GM21576 (cell line): ENCODE data around the gene TMEFF2.
"Not testable (repeated sequence)": the region's sequence is repeated elsewhere in the genome, so short reads cannot be mapped to it uniquely, and the experiment has no call there.

Experiments
- ATAC-seq: cut with Tn5 transposase; IDR thresholded peaks from one replicate; pipeline ENCODE4 v1.9.1; 2021; ENCODE audit warnings: mild to moderate bottlenecking, moderate library complexity; ENCODE audit not compliant: unreplicated experiment

Gene TMEFF2

DNA sequence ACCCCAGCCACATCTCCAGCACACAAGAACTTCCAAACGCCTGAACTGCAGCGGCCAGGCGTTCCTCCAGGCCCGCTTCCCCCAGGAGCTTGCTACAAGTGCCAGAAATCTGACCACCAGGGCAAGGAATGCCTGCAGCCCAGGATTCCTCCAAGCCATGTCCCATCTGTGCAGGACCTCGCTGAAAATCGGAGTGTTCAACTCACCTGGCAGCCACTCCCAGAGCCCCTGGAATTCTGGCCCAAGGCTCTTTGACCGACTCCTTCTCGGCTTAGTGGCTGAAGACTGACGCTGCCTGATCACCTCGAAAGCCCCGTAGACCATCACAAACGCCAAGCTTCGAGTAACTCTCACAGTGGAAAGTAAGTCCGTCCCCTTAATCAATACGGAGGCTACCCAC lies 62.1 kb downstream of the TMEFF2 start:
- not testable (repeated sequence) for ATAC-seq

DNA sequence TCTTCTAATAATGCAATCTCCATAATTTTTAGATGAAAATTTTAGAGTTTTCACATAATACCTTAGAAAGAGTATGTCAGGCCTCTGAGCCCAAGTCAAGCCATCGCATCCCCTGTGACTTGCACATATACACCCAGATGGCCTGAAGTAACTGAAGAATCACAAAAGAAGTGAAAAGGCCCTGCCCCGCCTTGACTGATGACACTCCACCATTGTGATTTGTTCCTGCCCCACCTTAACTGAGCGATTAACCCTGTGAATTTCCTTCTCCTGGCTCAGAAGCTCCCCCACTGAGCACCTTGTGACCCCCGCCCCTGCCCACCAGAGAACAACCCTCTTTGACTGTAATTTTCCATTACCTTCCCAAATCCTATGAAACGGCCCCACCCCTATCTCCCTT lies 64.4 kb downstream of the TMEFF2 start:
- ATAC-seq, result not testable (repeated sequence)

DNA sequence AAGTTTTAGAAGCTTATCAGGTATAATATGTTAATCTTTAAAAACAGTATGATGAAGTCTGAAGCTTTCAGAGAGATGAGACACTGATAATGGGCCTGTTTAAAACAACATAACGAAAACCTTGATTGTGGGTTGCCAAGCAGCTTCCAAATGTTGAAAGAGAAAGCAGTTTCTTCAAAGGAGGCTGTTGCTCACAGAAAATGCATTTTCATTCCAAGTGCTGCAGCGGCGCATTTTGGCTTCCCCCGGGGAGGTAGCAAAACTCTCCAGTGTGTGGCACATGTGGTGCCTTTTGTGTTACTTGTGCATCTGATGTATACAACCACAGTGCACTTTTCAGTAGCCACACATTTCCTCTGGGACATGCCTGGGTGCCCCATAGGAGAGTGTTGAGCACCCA lies 66.1 kb downstream of the TMEFF2 start:
- ATAC-seq, result no peak

DNA sequence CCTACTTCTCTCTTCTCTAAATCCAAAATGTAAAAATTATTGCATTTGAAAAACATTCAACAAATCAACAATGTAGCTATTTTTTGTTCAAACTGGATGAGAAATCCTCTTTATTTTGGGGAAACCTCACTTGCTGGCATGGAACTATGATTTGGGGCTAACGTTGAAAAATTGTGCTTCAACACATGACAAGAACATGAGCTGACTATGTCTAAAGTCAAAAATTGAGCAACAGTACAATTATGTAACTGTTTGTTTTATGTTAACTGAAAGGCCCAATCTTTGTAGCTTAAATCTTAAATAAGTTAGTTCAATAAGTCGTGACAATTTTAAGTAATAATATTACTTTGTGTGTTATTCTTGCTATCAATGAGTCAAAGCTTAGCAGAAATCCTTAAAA lies 67.3 kb downstream of the TMEFF2 start:
- no peak for ATAC-seq

DNA sequence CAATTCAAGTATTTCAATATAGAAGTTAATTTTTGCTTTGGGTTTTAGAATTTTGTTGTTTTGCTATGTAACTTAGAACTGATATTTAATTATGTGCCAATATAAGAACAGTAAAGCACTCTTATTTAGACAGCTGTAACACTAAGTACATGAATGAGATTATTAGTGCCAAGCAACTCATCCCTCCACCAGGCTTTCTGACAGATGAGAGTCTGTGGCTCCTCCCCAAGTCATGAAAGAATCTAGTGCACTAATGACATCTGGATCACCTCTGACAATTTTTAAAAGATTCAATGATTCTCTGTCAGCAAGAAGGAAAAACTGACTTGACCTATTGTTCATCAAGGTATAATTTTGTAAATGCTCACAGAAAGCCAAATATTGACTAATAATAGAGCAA lies 67.8 kb downstream of the TMEFF2 start:
- ATAC-seq, result no peak

DNA sequence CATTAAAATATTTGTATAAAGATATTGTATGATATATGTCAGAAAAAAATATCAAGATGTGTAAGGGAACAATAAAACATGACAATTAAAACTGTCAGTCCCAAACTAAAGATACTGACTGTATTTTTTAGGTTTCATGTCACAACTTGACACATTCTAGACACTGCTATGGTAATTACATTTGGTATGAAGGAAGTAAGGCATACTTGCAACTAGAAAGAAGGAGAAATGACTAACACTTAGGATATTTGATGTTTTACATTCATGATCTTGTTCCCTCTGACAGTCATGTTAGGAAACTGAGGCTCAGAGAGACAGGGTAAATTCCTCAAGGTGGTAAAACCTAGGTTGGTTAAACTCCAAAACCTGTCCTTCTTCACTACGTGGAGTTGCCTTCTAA lies 68.3 kb downstream of the TMEFF2 start:
- ATAC-seq, result no peak

DNA sequence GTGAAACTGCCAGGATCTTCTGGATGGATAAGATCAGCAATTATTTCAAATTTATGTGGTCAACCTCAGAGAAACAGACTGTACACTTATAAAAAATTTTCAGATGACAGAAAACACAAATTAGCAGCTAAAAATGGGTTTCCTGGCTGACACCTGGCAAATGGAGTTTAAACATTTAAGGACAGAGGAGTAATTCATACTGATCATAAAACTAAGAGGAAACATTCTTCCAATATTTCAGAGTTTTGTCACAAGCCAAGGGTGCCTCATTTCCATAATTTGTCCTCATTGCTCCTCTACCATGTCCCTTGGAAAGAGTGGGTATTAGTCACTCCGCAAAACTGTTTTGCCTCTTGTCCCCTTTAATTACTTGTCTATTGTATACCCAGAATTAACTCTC lies 70.2 kb downstream of the TMEFF2 start:
- no peak for ATAC-seq

DNA sequence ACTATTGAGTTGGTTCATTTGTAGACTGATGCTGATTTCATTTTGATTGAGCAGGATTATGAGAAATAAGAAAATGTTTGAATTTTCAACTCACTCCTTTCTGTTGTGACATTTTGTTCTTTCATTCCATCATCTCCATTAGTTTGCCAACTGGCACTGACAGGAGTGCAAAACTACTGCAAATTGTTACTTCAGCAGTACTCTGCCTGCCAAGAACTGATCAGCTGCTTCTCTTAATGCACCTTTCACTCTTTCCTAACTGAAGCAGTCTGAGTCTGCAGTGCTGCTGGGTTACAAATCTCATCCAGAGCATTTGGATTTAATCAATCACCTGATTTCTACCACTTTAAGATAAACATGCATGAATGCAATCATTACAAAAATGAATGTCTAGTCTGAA lies 70.9 kb downstream of the TMEFF2 start:
- no peak for ATAC-seq

DNA sequence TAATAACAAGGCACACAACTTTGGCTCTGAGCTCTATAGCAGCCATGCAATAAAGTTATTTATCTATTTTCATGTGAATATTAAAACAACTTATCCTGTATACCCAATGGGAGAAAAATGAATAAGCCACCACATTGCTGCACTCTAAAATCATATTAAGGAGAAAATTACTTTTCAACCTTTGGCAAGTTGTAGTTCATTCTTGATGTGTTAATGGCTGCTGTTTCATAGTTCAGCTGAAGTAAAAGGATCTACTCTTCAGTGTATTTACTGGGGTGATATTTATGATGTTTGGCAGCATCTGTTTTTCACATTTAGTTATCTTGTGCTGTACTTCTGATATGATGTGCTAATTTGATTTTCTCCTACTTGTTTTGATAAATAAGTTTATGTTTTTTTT lies 71.8 kb downstream of the TMEFF2 start:
- no peak for ATAC-seq

DNA sequence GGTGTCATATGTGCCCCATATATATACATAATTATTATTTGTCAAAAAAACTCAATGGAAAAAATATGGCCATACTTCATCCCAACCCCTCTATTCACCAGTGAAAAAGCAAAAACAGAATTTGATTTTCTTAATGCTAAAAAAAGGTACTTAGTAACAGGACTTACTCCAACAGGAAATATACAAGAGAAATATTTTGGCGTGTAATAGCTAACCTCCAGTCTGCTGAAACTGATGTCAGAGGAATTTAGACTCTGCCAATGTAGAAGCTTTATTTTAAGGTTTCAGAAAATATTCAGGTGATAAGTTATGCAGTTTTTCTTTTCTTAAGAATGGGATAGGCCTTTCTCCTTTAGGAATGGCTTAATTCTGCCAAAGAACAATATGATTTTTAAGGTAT lies 72.6 kb downstream of the TMEFF2 start:
- no peak for ATAC-seq

DNA sequence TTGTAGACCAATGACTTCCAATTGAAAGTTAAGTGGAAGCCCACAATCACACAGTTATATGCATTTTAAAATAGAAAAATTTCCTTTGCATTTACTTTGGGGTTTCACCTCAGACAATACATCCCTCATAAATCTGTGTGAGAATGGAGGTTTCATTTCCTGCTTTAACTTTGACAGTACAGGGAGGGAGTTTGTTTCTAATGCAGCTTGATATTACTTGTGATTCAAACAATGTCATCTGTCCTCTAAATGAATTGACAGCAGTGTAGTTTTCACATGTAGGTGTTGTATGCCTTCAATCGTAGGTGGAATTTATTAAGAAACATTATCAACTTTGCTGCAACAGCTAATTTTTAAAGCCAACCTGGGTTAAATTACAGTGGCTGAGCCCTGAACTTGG lies 75.2 kb downstream of the TMEFF2 start:
- ATAC-seq, result no peak

DNA sequence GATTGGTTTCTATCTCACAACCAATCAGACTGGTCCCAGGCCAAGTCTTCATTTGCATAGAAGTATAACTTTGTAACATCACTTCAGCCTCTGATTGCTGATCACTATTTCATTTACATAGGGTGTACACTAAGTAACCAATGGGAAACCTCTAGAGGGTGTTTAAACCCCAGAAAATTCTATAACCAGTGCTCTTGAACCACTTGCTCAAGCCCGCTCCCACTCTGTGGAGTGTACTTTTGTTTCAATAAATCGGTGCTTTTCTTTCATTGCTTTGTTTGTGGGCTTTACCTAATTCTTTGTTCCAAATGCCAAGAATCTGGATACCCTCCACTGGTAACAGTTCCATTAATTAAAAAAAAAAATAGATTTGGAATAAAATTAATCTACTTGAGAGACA lies 77.0 kb downstream of the TMEFF2 start:
- no peak for ATAC-seq

DNA sequence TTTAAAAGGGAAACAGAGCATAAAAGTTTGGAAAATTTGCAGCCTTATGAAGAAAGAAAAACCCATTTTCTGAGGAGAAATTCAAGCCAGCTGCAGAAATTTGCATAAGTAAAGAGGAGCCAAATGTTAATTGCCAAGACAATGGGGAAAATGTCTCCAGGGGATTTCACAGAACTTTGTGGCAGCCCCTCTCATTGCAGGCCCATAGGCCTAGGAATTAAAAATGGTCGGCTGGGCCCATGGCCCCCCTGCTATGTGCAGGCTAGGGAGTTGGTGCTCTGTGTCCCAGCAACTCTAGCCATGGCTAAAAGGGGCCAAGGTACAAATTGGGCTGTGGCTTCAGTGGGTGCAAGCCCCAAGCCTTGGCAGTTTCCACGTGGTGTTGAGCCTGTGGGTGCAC lies 83.2 kb downstream of the TMEFF2 start:
- not testable (repeated sequence) for ATAC-seq

DNA sequence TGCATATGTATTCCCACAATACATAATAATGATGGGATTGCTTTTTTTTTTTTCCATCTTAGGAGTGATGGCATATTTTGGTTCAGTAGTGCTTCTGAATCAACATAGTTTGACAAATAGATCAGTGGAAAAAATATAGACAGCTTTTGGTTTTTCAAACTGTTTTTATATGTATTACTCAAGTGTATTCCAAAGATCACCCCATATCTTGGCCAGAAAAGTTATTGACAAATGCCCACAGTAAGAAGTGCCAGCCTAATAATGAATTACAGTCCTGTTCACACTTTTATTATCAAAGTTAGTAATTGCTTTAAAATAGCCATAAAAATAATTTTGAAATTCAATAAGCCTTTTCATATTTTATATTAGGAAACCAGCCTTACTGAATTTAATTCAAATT lies 95.0 kb downstream of the TMEFF2 start:
- no peak for ATAC-seq

DNA sequence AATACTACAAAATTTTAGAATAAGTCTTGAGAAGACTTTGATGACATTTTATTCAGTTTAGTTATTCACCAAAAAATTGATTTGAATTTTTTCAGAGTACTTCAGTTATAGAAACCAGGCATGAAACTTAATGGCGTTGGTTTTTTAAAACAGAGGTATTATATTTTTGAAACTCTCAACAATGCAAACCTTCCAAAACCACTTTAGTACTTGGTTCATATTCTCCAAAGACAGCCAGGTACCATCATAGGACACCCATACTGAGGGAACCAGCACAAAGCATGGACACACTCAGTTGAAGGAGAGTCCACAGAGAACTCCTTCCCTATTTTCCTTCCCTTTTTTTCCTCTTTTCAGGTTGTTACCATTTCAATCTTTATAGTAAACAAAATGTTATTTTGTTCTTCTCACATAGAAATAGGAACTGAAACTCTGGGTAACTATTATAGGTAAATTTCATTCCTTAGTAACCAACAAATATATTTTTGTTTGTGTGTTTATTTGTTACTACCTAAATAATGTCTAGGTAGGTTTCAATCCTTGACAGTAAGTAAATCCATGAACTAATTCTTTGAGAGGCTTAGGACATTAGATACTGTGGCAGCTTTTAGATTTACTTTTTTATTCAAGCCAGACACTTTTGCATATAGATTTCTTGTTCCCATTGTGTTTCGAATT lies 95.8 kb downstream of the TMEFF2 start:
- ATAC-seq, result no peak

DNA sequence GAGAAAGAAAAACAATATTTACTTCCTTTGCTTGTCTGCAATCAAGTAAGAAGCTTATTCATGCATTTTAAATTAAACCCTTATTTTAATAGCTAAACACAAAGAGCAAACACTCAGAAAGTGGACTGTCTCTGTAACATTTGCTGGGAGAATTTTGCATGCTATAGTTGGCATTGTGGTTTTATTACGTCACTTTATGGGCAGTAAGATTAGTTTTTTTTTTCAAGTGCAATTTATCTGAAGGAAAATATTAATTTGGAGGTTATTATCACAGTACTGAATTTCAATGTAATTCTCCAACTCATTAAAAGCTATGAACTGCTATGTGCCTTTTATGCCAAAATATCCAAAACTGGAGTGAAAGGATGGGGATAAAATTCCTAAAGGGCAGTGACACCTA lies 103.3 kb downstream of the TMEFF2 start:
- no peak for ATAC-seq

DNA sequence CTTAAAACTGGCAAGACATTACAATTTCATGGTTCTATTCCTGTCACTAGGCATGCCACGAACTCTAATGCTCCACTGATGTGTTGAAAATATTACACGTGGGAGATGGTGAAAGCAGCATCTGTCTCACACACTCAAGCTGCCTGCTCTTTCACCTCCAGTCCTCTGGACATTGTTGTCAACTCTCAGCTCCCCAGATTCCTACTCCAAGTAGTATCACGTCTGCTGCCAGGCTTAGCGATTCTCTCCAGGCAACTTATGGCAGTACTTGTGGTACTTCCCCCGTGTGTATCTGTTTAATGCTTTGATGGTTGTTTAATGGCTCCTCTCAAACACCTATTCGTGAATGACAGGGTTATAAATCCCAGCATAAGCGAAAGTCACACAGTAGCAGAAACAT lies 103.8 kb downstream of the TMEFF2 start:
- no peak for ATAC-seq

DNA sequence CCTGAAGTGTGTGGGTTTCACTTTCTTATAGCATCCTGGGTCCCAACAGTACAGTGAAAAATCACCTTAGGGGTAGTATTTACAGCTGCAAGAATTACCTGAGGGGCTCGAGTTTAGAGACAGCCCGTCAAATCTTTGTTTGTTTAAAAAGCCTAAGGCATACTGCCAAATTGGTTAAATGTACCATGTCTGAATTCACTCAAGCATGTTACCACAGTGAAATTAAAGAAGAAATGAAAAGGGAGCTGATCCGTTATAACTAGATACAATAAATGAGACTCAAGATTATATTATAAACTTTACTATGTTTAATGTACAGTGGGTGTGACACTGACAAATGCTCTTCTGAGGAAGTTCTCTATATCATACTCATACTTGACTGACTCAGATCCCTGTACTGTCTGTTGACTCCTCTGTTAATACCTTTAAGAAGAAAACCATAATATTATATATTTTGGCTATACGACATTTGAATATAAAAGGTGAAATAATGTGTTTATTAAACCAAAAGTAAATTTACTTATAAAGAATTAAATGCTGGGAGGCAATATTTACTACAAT lies 107.3 kb downstream of the TMEFF2 start:
- no peak for ATAC-seq

DNA sequence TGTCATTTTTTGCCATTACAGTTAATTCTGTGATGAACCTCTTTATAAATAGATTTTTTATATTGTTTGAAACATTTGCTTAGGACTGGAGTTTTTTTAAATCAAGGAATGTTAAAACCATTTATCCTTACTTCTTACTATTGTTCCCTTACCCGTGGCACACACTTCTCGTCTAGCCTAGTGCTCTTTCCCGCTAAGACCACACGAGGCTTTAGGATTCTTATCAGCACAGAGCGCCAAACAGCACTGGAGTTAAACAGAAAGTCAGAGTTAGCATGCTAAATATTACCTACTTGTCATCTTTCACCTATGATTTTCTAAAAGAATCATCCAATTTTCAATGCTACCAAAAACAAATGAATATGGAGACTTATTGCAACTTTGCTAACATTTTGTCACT lies 112.6 kb downstream of the TMEFF2 start:
- ATAC-seq, result no peak

DNA sequence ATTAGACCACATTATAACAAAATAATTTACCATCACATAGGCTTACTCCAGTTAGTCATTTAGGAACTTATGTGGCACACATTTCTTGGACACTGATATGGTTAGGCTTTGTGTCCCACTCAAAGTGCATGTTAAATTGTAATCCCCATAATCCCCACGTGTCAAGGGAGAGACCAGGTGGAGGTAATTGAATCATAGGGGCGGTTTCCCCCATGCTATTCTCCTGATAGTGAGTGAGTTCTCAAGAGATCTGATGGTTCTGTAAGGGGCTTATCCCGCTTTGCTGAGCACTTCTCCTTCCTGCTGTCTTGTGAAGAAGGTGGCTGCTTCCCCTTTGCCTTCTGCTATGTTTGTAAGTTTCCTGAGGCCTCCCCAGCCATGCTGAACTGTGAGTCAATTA lies 114.6 kb downstream of the TMEFF2 start:
- ATAC-seq, result not testable (repeated sequence)

DNA sequence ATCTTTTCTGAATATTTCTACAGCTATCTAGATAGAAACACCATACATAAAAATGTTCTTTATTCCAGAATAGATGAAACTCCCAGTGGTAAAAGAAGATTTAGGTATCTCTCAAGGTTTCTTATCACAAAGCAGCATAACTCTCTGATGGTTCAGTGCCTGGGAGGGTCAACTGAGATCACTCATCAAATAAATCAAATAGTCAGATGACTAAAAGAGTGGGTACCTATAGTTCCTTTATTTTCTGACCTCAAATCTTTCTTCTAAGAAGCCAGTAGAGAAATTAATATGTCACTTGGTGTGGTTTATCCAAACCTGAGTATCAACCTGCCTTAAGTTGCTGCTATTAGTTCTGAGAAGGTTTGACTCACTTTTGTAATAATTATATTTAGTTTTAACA lies 120.9 kb downstream of the TMEFF2 start:
- no peak for ATAC-seq

DNA sequence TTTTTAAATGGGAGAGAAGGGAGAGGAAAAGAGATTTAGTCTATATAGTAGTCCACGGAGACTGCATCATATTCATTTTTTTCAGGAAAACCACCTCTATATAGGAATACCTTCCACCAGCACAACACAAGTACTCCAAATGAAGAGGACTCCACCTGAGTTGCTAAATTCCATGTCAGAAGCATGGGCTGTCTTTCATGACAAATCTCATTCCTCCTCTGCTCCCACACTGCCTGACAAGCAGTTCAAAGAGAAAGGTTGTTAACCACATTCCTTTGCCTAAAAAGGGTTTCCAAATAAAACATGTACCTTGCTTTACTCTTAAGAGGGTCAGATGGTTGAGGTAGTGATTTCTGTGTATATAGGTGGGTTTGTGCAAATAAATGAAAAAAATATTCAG lies 122.0 kb downstream of the TMEFF2 start:
- ATAC-seq, result no peak

DNA sequence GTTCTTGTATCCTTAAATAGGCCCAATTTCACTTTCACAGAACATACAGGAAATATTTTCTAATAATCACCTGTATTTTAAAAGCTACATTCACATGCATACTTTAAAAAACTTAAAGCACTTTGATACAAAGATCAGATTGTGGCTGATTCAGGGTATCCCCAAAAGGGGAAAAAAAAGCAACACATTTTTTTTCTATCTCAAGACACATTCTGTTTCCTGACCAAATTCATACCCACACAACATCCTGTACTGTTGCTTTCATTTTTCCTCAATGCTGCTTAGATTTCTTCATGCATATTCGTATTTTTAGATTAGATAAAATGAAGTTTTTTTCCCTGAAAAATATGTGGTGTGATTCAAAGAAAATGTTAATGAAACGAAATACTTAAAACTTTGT lies 122.5 kb downstream of the TMEFF2 start:
- ATAC-seq, result no peak
